Activated B cell treated with CpG ODN at 0.5 μM for 24 hours (primary cell): ENCODE results near the gene MRPL20. TPM values are rescaled to one million over a fixed set of nuclear protein-coding genes. Genes with fewer than 3 reads are reported as not detected.

Source experiments
- ATAC-seq: fragments of 200-7000 bp; cut with Tn5 transposase; one replicate; pipeline ENCODE4 v1.10.0; 2021; ENCODE audit warnings: low read depth, mild to moderate bottlenecking, moderate library complexity
- CTCF ChIA-PET: fragments of 350-600 bp; sonication (Branson Sonifier 250); formaldehyde crosslinking; loops from one replicate; lab custom pipeline; 2021; ENCODE audit warnings: antibody characterized with exemption; lab: Charles Lee
- POLR2A ChIA-PET: fragments of 350-600 bp; sonication (Branson Sonifier 250); formaldehyde crosslinking; loops from one replicate; lab custom pipeline; 2021; ENCODE audit warnings: antibody characterized with exemption; lab: Charles Lee
- DNase-seq: peaks from one replicate; pipeline ENCODE4 v3.0.0; 2022
- H3K27ac Mint-ChIP-seq: one replicate; pipeline ENCODE4 v1.8.0; 2020; ENCODE audit warnings: mixed read lengths
- H3K27me3 Mint-ChIP-seq: one replicate; pipeline ENCODE4 v1.8.0; 2021; ENCODE audit warnings: mixed read lengths
- H3K36me3 Mint-ChIP-seq: one replicate; pipeline ENCODE4 v1.8.0; 2021; ENCODE audit warnings: low read depth, mixed read lengths
- H3K4me1 Mint-ChIP-seq: one replicate; pipeline ENCODE4 v1.8.0; 2021; ENCODE audit warnings: mixed read lengths
- H3K4me3 Mint-ChIP-seq: one replicate; pipeline ENCODE4 v1.8.0; 2020; ENCODE audit warnings: mild to moderate bottlenecking, mixed read lengths
- H3K9me3 Mint-ChIP-seq: one replicate; pipeline ENCODE4 v1.8.0; 2020; ENCODE audit warnings: mixed read lengths
- intact Hi-C: fragments of 100-400 bp; cut with micrococcal nuclease; formaldehyde crosslinking; loops from one replicate; pipeline ENCODE4 v1.15.1; 2024
- total RNA-seq: library from RNA; stranded (reverse); gene quantifications from 2 replicates; pipeline ENCODE4 v1.2.3, GENCODE V29; 2022
- TF ChIP-seq, protein P1 (sequence below): fragments of 200-600 bp; IDR thresholded peaks from one replicate; pipeline ENCODE4 v1.8.0; 2022; ENCODE audit warnings: antibody characterized with exemption, mild to moderate bottlenecking

The MRPL20 gene
- total RNA-seq, 1 donor from 2014 or later = 136 TPM

DNA sequence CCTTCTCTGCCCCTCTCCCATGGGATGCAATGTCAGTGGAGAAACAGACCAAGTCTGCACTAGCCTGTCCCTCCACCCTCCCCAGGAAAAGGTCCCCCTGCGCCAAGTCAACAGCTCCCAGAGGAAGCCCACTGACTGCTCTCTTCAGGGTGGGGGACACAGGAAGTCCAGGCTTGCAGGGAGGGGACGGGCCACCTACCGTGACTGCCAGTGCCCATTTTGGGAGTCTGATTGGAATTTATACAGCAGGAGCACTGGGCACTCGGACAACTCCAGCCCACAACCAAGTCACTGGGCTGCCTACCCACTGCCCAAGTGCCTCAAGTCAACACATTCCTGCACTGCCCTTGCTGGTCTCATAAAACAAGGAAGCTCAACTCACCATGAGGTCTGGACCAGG, 14.1 kb downstream of the MRPL20 start:
- Mint-ChIP-seq H3K27ac (no peak overlapping the region), H3K27me3 (no peaks in the 10 kb centered on the region), H3K4me3 (no peak overlapping the region), H3K9me3 (no peaks in the 10 kb centered on the region), H3K4me1 (peaks cover 26% of the 10 kb centered on the region), H3K36me3 (peaks cover 86% of the 10 kb centered on the region)
- ChIA-PET CTCF (no interaction called here), POLR2A (no interaction called here)
- intact Hi-C loops = no loop called here
- DNase-seq = no peak
- ATAC-seq = no peak
- TF ChIP-seq, protein P1, sequence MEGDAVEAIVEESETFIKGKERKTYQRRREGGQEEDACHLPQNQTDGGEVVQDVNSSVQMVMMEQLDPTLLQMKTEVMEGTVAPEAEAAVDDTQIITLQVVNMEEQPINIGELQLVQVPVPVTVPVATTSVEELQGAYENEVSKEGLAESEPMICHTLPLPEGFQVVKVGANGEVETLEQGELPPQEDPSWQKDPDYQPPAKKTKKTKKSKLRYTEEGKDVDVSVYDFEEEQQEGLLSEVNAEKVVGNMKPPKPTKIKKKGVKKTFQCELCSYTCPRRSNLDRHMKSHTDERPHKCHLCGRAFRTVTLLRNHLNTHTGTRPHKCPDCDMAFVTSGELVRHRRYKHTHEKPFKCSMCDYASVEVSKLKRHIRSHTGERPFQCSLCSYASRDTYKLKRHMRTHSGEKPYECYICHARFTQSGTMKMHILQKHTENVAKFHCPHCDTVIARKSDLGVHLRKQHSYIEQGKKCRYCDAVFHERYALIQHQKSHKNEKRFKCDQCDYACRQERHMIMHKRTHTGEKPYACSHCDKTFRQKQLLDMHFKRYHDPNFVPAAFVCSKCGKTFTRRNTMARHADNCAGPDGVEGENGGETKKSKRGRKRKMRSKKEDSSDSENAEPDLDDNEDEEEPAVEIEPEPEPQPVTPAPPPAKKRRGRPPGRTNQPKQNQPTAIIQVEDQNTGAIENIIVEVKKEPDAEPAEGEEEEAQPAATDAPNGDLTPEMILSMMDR = no peak

DNA sequence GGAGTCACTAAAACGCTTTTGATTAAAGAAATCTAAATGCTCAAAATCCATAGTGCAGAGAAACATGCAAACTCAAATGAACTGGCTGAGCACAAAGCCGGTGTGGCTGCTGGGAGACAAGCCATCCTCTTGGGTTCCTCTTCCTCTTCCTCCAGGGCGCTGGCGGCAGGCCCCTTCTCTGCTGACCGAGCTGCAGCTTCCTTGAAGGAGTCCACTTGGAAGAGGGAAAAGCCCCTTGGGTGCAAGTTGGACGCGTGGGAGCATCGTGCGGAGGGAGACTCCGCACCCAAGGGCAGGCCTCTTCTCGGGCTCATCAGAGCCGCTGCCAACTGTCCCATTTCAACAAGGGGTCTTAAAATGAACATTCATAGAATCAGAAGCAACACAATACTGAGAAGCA, 15.9 kb downstream of the MRPL20 start:
- CTCF ChIA-PET = no interaction called here
- Mint-ChIP-seq H3K27me3 (no peaks in the 10 kb centered on the region), H3K9me3 (no peaks in the 10 kb centered on the region), H3K36me3 (peaks cover 91% of the 10 kb centered on the region), H3K4me1 (peaks cover 18% of the 10 kb centered on the region), H3K4me3 (no peak overlapping the region), H3K27ac (no peak overlapping the region)
- TF ChIP-seq, protein P1 = no peak
- intact Hi-C loops = no loop called here
- POLR2A ChIA-PET = interaction anchor here (0.5 kb wide), 1 partner anchor 352 kb away, joined by 5 read pairs; no protein-coding TSS in a partner anchor
- ATAC-seq (no peak), DNase-seq (no peak)

DNA sequence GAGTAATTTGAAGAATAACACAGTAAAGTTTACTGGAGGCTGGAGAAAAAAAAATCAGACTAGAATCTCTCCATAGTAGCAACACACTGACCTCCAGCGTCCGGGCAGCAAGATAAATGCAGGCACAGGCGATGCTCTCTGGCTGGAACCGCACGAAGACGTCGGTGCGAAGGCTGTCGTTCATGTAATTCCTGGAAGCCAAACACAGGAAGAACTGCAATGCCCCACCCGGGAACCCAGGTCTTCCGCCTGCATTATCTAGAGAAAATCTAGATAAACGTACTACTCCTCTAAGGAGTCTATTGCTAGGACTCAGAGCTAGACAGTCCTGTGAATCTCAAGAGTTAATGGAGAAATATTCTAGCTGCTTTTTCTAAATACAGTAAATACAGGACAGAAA, 16.4 kb downstream of the MRPL20 start:
- TF ChIP-seq, protein P1 = no peak
- ChIA-PET POLR2A (interaction anchor here (0.5 to 1.4 kb wide), 2 partner anchors 8 to 352 kb away, joined by 5 read pairs; partner anchors contain the start of gene CCNL2), CTCF (interaction anchor here (1.2 kb wide), 1 partner anchor 9 kb away, joined by 3 read pairs; the partner anchor contains the start of gene CCNL2)
- Mint-ChIP-seq H3K27me3 (no peaks in the 10 kb centered on the region), H3K4me1 (peaks cover 15% of the 10 kb centered on the region), H3K4me3 (no peak overlapping the region), H3K9me3 (no peaks in the 10 kb centered on the region), H3K36me3 (peaks cover 96% of the 10 kb centered on the region), H3K27ac (no peak overlapping the region)
- intact Hi-C loops = no loop called here
- DNase-seq = no peak
- no peak for ATAC-seq

DNA sequence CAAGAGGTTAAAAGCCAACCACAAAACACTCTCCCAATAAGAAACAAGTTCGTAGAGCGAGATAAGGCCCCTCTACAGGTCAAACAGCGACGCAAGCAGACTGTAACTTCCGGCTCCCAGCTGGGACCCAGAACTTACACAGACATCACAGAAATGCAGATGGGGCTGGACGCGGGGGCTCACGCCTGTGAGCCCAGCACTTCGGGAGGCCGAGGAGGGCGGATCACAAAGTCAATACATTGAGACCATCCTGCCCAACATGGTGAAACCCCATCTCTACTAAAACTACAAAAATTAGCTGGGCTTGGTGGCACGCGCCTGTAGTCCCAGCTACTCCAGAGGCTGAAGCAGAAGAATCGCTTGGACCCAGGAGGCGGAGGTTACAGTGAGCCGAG, 19.0 kb downstream of the MRPL20 start:
- H3K27ac Mint-ChIP-seq = no peak overlapping the region
- peaks cover 5% of the 10 kb centered on the region for H3K4me1 Mint-ChIP-seq
- no peaks in the 10 kb centered on the region for H3K9me3 Mint-ChIP-seq
- no peak overlapping the region for H3K4me3 Mint-ChIP-seq
- no peaks in the 10 kb centered on the region for H3K27me3 Mint-ChIP-seq
- ChIA-PET CTCF (no interaction called here), POLR2A (interaction anchor here (1.3 kb wide), 1 partner anchor 11 kb away, joined by 8 read pairs; the partner anchor contains the start of gene CCNL2)
- TF ChIP-seq, protein P1 = no peak
- ATAC-seq (no peak), DNase-seq (no peak)
- peaks cover 77% of the 10 kb centered on the region for H3K36me3 Mint-ChIP-seq
- intact Hi-C loops = no loop called here

DNA sequence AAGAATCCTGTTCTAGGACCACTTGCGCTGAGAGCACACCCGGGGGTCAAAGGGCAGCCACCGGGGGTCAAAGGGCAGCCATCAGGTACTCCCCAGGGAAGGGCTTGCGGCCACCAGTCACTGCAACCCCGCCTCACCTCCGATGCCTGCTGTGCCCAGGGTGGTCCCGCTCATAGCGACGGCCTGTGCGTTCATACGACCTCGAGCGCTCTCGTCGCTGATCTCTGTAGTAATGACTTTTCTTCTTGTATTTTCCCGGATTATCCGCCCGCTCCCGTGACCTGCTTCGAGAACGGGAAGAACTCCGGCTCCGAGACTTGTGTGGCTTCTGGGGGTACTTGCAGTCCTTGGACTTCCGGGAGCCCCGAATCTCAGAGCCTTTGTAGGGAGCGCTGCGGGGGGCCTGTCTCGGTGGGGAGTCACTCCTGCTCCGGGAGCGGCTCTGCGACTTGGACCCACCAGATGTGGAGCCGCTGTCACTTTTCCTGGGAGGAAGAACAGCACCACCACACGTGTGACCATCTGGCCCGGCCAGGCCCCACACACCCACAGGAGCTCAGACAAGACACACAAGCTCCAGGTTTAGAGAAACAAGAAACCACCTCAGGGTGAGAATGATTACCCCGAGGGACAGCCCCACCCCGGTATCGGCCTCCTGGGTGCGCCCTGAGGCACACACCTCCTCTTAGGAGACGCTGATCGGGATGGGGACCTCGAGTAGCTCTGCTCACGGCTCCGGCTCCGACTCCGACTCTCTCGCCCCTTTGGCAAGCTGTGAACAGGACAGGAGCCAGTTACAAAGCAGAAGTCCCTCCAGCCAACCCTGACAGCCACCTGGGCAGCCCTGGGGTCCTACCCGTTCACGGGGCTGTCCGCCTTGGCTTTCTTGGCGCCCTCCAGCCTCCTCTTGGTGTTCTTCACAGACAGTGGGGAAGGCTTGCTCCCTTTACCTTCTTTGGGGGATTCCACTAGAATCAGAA, 19.7 kb downstream of the MRPL20 start:
- ATAC-seq (no peak), DNase-seq (no peak)
- ChIA-PET POLR2A (interaction anchor here (1.3 kb wide), 1 partner anchor 12 kb away, joined by 8 read pairs; the partner anchor contains the start of gene CCNL2), CTCF (no interaction called here)
- Mint-ChIP-seq H3K9me3 (no peaks in the 10 kb centered on the region), H3K4me3 (no peak overlapping the region), H3K27me3 (no peaks in the 10 kb centered on the region), H3K4me1 (peaks cover under 1% of the 10 kb centered on the region), H3K36me3 (peaks cover 70% of the 10 kb centered on the region), H3K27ac (no peak overlapping the region)
- TF ChIP-seq, protein P1 = no peak
- intact Hi-C loops = no loop called here
